ENCODE results near the gene CALHM5.

The CALHM5 gene

GRCh38 chr6:116542426-116542825 is 31.0 kb downstream of the CALHM5 start:
- Histone ChIP-seq H3K9me3 (no peaks in the 10 kb centered on the region), H3K36me3 (no peaks in the 10 kb centered on the region), H3K27me3 (no peaks in the 10 kb centered on the region), H3K4me2 (no peak overlapping the region), H3K4me3 (no peak overlapping the region), H3K27ac (no peak overlapping the region), H3K9ac (no peak overlapping the region), H4K20me1 (no peaks in the 10 kb centered on the region), H3K4me1 (no peaks in the 10 kb centered on the region)
- no peak for TF ChIP-seq Cebpa-rat (IDR thresholded peaks at IDR 0.05)

GRCh38 chr6:116543149-116543548 is 31.7 kb downstream of the CALHM5 start:
- Histone ChIP-seq H3K9ac (no peak overlapping the region), H4K20me1 (no peaks in the 10 kb centered on the region), H3K36me3 (no peaks in the 10 kb centered on the region), H3K27ac (no peak overlapping the region), H3K27me3 (no peaks in the 10 kb centered on the region), H3K9me3 (no peaks in the 10 kb centered on the region), H3K4me1 (no peaks in the 10 kb centered on the region), H3K4me3 (no peak overlapping the region), H3K4me2 (no peak overlapping the region)
- TF ChIP-seq Cebpa-rat (IDR thresholded peaks at IDR 0.05): no peak

- Histone ChIP-seq H4K20me1 (no peaks in the 10 kb centered on the region), H3K9ac (no peak within 1 kb of the TSS), H3K9me3 (no peaks in the 10 kb centered on the region), H3K4me2 (no peak within 1 kb of the TSS), H3K36me3 (no peaks in the 10 kb centered on the region), H3K4me1 (no peaks in the 10 kb centered on the region), H3K4me3 (no peak within 1 kb of the TSS), H3K27ac (no peak within 1 kb of the TSS), H3K27me3 (no peaks in the 10 kb centered on the region)
- no peak for TF ChIP-seq Cebpa-rat (IDR thresholded peaks at IDR 0.05)
Measured at GRCh38 chr6:116545651-116546050, 34.2 kb downstream of the CALHM5 start, which contains the start of gene TRAPPC3L. Gene TRAPPC3L (minus strand): TSS chr6:116545684. CDS start chr6:116545514, 170 bp downstream.

GRCh38 chr6:116547358-116547757 is 35.9 kb downstream of the CALHM5 start:
- TF ChIP-seq Cebpa-rat (IDR thresholded peaks at IDR 0.05): no peak
- no peak overlapping the region for H3K4me2 ChIP-seq
- H3K4me1 ChIP-seq: no peaks in the 10 kb centered on the region
- no peaks in the 10 kb centered on the region for H4K20me1 ChIP-seq
- no peak overlapping the region for H3K27ac ChIP-seq
- H3K36me3 ChIP-seq: no peaks in the 10 kb centered on the region
- no peak overlapping the region for H3K4me3 ChIP-seq
- no peak overlapping the region for H3K9ac ChIP-seq
- no peaks in the 10 kb centered on the region for H3K9me3 ChIP-seq
- H3K27me3 ChIP-seq: no peaks in the 10 kb centered on the region

- H3K4me3 ChIP-seq: no peak overlapping the region
- H3K9me3 ChIP-seq: no peaks in the 10 kb centered on the region
- H4K20me1 ChIP-seq: no peaks in the 10 kb centered on the region
- no peaks in the 10 kb centered on the region for H3K27me3 ChIP-seq
- H3K27ac ChIP-seq: no peak overlapping the region
- H3K9ac ChIP-seq: no peak overlapping the region
- H3K4me1 ChIP-seq: no peaks in the 10 kb centered on the region
- TF ChIP-seq Cebpa-rat (IDR thresholded peaks at IDR 0.05): no peak
- no peak overlapping the region for H3K4me2 ChIP-seq
- no peaks in the 10 kb centered on the region for H3K36me3 ChIP-seq
Measured at GRCh38 chr6:116550796-116551195, 39.4 kb downstream of the CALHM5 start.

- Histone ChIP-seq H3K9ac (no peak within 1 kb of the TSS), H3K4me2 (no peak within 1 kb of the TSS), H4K20me1 (no peaks in the 10 kb centered on the region), H3K4me3 (no peak within 1 kb of the TSS), H3K4me1 (no peaks in the 10 kb centered on the region), H3K27ac (no peak within 1 kb of the TSS), H3K27me3 (no peaks in the 10 kb centered on the region), H3K36me3 (no peaks in the 10 kb centered on the region), H3K9me3 (no peaks in the 10 kb centered on the region)
- no peak for TF ChIP-seq Cebpa-rat (IDR thresholded peaks at IDR 0.05)
Measured at GRCh38 chr6:116553451-116553850, 42.0 kb downstream of the CALHM5 start, which contains the start of gene CALHM4. Gene CALHM4 (plus strand): TSS chr6:116553751. CDS start chr6:116553794, 43 bp downstream.

GRCh38 chr6:116556065-116556464 is 44.6 kb downstream of the CALHM5 start:
- no peaks in the 10 kb centered on the region for H3K36me3 ChIP-seq
- no peak overlapping the region for H3K4me3 ChIP-seq
- no peaks in the 10 kb centered on the region for H4K20me1 ChIP-seq
- TF ChIP-seq Cebpa-rat (IDR thresholded peaks at IDR 0.05): no peak
- no peak overlapping the region for H3K4me2 ChIP-seq
- H3K9me3 ChIP-seq: no peaks in the 10 kb centered on the region
- no peaks in the 10 kb centered on the region for H3K27me3 ChIP-seq
- H3K4me1 ChIP-seq: no peaks in the 10 kb centered on the region
- H3K9ac ChIP-seq: no peak overlapping the region
- H3K27ac ChIP-seq: no peak overlapping the region

GRCh38 chr6:116556814-116557415 is 45.5 kb downstream of the CALHM5 start:
- Histone ChIP-seq H3K27ac (no peak overlapping the region), H3K9ac (no peak overlapping the region), H4K20me1 (no peaks in the 10 kb centered on the region), H3K27me3 (no peaks in the 10 kb centered on the region), H3K4me2 (no peak overlapping the region), H3K36me3 (no peaks in the 10 kb centered on the region), H3K4me1 (no peaks in the 10 kb centered on the region), H3K4me3 (no peak overlapping the region), H3K9me3 (no peaks in the 10 kb centered on the region)
- TF ChIP-seq Cebpa-rat (IDR thresholded peaks at IDR 0.05): no peak

- Histone ChIP-seq H3K36me3 (no peaks in the 10 kb centered on the region), H3K4me2 (no peak overlapping the region), H3K4me1 (no peaks in the 10 kb centered on the region), H3K4me3 (no peak overlapping the region), H3K9ac (no peak overlapping the region), H3K9me3 (no peaks in the 10 kb centered on the region), H3K27ac (no peak overlapping the region), H4K20me1 (no peaks in the 10 kb centered on the region), H3K27me3 (no peaks in the 10 kb centered on the region)
- no peak for TF ChIP-seq Cebpa-rat (IDR thresholded peaks at IDR 0.05)
Measured at GRCh38 chr6:116557893-116558292, 46.5 kb downstream of the CALHM5 start.

- H4K20me1 ChIP-seq: no peaks in the 10 kb centered on the region
- H3K9me3 ChIP-seq: no peaks in the 10 kb centered on the region
- no peaks in the 10 kb centered on the region for H3K4me1 ChIP-seq
- H3K27ac ChIP-seq: no peak overlapping the region
- no peak for TF ChIP-seq Cebpa-rat (IDR thresholded peaks at IDR 0.05)
- no peaks in the 10 kb centered on the region for H3K36me3 ChIP-seq
- no peak overlapping the region for H3K9ac ChIP-seq
- no peak overlapping the region for H3K4me3 ChIP-seq
- peaks cover 5% of the 10 kb centered on the region; the same call in 1 of the 2 replicates for H3K27me3 ChIP-seq
- H3K4me2 ChIP-seq: no peak overlapping the region
Measured at GRCh38 chr6:116560130-116560529, 48.7 kb downstream of the CALHM5 start.
